ENCODE results near the gene ZKSCAN3. TPM values are rescaled to one million over a fixed set of nuclear protein-coding genes. Genes with fewer than 3 reads are reported as not detected.
A peak's percentile ranks its signal among the peaks of the same experiment; 100 is the strongest.

Gene ZKSCAN3
- polyA plus RNA-seq, 3 donors = 0.36 to 1.7 (median 1.6) TPM

- H3K27ac ChIP-seq (ENCODE audit: low read depth in 1 of 2, low read length in 2 of 2) = no peak overlapping the region
- no peak overlapping the region for H3K4me3 ChIP-seq (replicated peaks in 1 of 3; ENCODE audit: low read depth in 2 of 3, low read length in 3 of 3)
- no peaks in the 10 kb centered on the region for H3K79me2 ChIP-seq (ENCODE audit: insufficient read depth, low read length)
- intact Hi-C loops (cut with micrococcal nuclease) = no loop called here
- H3K36me3 Mint-ChIP-seq = peaks cover 9 to 10% of the 10 kb centered on the region in 2 donors
- H3K4me3 Mint-ChIP-seq = no peak overlapping the region
- H3K9me3 ChIP-seq (replicated peaks in 1 of 2; ENCODE audit: control insufficient read depth in 1 of 2, insufficient read depth in 1 of 2, low read length in 2 of 2) = peaks cover 16 to 24% of the 10 kb centered on the region in 2 donors
- no peak overlapping the region for H3K4me2 ChIP-seq (replicated peaks; ENCODE audit: extremely low read depth, low read length, poor library complexity, severe bottlenecking)
- H3K4me1 ChIP-seq (ENCODE audit: control insufficient read depth in 1 of 2, insufficient read depth in 2 of 2, low read length in 2 of 2) = no peaks in the 10 kb centered on the region
- H3K4me1 Mint-ChIP-seq = no peaks in the 10 kb centered on the region
- H3K9me3 Mint-ChIP-seq = peaks cover 15 to 29% (median 20%) of the 10 kb centered on the region in 7 donors
- H3K27me3 Mint-ChIP-seq (ENCODE audit: low read depth in 3 of 3) = no peaks in the 10 kb centered on the region
- WGBS (ENCODE audit: insufficient coverage) = 59% methylated on average over 3 of the region's 3 CpGs
- H4K20me1 ChIP-seq (ENCODE audit: insufficient read depth, low read length) = no peaks in the 10 kb centered on the region
- H3K36me3 ChIP-seq (replicated peaks in 1 of 2; ENCODE audit: control insufficient read depth in 1 of 2, insufficient read depth in 2 of 2, low read length in 2 of 2) = peaks cover 0 to 14% of the 10 kb centered on the region in 2 donors
- TF ChIP-seq CTCF (IDR thresholded peaks at IDR 0.05) = no peak
- no peaks in the 10 kb centered on the region for H3K27me3 ChIP-seq (ENCODE audit: control insufficient read depth in 2 of 2, insufficient read depth in 2 of 2, low read length in 2 of 2)
- no peak for DNase-seq
- peak overlapping the region in 1 of 7 donors; percentile 44 for H3K27ac Mint-ChIP-seq
- H2AFZ ChIP-seq (ENCODE audit: insufficient read depth, low read depth, low read length, poor library complexity, severe bottlenecking) = no peak overlapping the region
- no peak overlapping the region for H3K9ac ChIP-seq (ENCODE audit: insufficient read depth, low read length, poor library complexity, severe bottlenecking)
Measured at GRCh38 chr6:28322661-28323060, 27.1 kb upstream of the ZKSCAN3 start.

DNA sequence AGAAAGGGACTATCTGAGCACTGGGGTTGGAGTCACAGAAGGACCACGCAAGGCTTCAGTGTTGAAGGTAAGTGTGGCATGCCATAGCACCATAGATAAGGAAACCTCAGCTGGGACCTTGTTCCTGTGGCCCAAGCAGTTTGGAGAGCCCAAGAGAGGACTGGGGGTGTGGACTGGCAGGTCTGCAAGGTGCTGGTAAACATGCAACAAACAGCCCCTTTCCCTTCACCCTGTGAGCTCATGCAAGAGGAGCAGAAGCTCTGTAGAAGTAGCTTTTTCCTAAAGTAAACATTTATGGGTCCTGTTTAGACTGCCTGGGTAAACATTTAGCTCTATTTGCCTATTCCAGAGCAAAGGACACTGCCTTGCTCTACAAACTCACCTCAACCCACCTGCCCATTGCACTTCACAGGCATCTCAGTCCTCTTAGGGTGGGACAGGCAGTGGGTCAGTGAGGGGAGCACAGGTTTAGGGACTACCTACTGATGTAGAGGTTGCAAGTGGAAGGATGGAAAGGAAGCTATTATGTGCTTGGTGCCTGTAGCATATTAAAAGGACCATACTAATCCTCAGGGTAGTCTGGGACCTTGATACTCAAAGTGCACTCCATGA is 25.8 kb upstream of the ZKSCAN3 start:
- Histone ChIP-seq H3K9me3 (replicated peaks in 1 of 2; ENCODE audit: control insufficient read depth in 1 of 2, insufficient read depth in 1 of 2, low read length in 2 of 2) (peaks cover 25 to 26% of the 10 kb centered on the region in 2 donors), H3K79me2 (ENCODE audit: insufficient read depth, low read length) (no peaks in the 10 kb centered on the region), H3K9ac (ENCODE audit: insufficient read depth, low read length, poor library complexity, severe bottlenecking) (no peak overlapping the region), H3K27me3 (ENCODE audit: control insufficient read depth in 2 of 2, insufficient read depth in 2 of 2, low read length in 2 of 2) (no peaks in the 10 kb centered on the region), H3K27ac (ENCODE audit: low read depth in 1 of 2, low read length in 2 of 2) (no peak overlapping the region), H3K4me3 (replicated peaks in 1 of 3; ENCODE audit: low read depth in 2 of 3, low read length in 3 of 3) (no peak overlapping the region), H2AFZ (ENCODE audit: insufficient read depth, low read depth, low read length, poor library complexity, severe bottlenecking) (no peak overlapping the region), H4K20me1 (ENCODE audit: insufficient read depth, low read length) (no peaks in the 10 kb centered on the region), H3K4me2 (replicated peaks; ENCODE audit: extremely low read depth, low read length, poor library complexity, severe bottlenecking) (no peak overlapping the region), H3K4me1 (ENCODE audit: control insufficient read depth in 1 of 2, insufficient read depth in 2 of 2, low read length in 2 of 2) (no peaks in the 10 kb centered on the region), H3K36me3 (replicated peaks in 1 of 2; ENCODE audit: control insufficient read depth in 1 of 2, insufficient read depth in 2 of 2, low read length in 2 of 2) (peaks cover 0 to 14% of the 10 kb centered on the region in 2 donors)
- H3K27ac Mint-ChIP-seq = no peak overlapping the region
- no peaks in the 10 kb centered on the region for H3K4me1 Mint-ChIP-seq
- no peak for TF ChIP-seq CTCF (IDR thresholded peaks at IDR 0.05)
- no CpG with 5 or more reads among the region's 1 CpG for WGBS (ENCODE audit: insufficient coverage)
- H3K4me3 Mint-ChIP-seq = no peak overlapping the region
- H3K36me3 Mint-ChIP-seq = peaks cover 9 to 10% of the 10 kb centered on the region in 2 donors
- H3K9me3 Mint-ChIP-seq = peaks cover 19 to 39% (median 28%) of the 10 kb centered on the region in 7 donors
- no peaks in the 10 kb centered on the region for H3K27me3 Mint-ChIP-seq (ENCODE audit: low read depth in 3 of 3)
- intact Hi-C loops (cut with micrococcal nuclease) = no loop called here
- DNase-seq = no peak
